MV-4-11 (cell line): ENCODE results near the gene CCL14.
"Not testable (repeated sequence)": the region's sequence is repeated elsewhere in the genome, so short reads cannot be mapped to it uniquely, and the experiment has no call there.

Experiments
- DNase-seq: peaks from one replicate; lab custom pipeline; 2025; lab: John Stamatoyannopoulos, UW

CCL14 gene

DNA sequence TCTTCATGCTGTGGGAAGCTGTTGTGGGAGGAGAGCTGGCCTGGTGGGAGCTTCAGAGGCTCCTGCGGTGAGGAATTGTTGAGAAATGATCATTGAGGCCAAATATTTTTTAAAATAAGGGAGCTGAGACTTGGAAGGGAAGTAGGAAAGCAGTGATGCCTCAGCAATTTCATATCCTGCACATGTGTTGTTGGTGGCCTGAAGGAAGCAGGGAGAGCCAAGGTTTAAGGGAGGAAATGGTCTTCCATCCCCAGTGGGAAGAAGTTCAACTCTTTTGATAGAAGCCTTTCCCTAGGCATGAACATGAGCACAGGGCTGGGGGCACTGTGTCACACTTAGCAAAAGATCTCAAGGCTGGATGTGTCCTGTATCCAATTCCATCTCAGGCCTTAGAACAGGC lies at the start of gene CCL14:
CCL14 (minus strand) TSS at position 87 of the 400 bp plus-strand sequence; CDS start at position 7, 80 bp downstream.
- no peak for DNase-seq

DNA sequence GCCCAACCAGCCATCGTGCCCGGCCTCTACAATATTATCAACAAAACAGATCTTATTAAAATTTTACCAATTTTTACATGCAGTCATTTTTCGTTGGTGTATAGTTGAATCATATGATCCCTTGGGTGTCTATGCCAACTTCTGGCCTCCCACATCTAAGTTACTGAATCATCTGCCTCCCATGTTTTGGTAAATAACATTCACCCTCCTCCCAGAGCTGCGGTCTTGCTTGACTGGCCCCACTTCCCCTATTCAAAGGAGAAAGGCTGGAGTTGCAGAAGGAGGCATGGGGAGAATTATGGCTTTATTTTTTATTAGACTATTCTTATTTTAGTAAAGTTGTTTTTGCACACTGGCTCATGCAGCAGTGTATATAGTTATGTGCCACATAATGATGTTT lies 49.7 kb upstream of the CCL14 start:
- peak; percentile 95 for DNase-seq

DNA sequence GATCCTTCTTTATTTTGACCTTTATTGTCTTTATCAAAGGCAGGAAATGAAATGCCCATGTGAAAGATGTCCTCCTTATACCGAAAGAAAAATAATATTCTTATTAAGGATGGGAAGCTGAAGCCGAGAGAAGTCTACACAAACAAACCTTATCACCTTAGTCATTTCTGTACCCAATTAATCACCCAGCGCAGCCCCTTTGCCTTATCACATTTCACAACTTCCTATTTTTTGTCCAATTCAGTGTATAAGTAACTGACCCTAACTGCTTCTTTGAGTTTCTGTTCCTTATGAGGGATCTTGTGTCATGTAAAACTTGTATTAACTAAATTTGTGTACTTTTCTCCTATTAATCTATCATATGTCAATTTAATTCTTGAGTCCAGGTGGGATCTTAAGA lies 47.6 kb upstream of the CCL14 start:
- DNase-seq, result peak; percentile 97

DNA sequence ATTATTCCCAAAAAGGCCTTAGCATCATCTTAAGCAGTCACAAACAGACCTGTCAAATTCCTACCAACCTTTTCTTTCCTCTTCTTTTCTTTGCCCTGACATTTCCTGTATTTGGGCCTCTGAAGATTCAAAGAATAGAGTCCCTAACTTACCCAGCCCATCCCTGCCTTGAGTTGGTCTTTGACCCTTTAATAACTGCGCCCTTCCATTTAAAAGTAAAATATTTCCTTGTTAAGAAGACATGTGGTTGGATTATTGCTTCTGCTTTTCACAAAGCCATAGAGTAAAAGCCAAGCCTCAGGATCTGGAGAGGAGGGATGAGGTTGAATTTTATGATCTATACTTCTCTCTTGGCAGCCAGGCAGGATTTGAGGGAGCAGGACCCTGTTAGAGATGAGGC lies 44.4 kb upstream of the CCL14 start:
- DNase-seq, result peak; percentile 25

DNA sequence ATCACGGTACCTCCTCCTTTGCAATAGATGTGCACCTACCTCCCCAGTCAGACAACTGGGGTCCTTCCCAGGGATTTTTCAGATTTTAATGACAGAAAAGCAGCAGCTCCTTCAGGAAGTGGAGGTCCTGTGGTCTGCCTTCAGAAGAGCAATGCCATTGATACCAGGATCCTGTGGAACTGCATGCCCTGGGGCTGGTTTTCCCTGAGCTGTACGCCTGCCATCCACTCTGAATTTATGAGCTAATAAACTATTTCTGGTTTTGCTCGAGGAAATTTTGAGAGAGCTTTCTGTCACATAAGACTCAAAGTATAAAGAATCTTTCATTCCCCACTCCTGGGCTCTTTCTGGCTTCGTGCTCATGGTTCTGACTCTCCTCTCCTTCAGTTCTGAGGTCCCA lies 41.2 kb upstream of the CCL14 start:
- DNase-seq, result no peak

DNA sequence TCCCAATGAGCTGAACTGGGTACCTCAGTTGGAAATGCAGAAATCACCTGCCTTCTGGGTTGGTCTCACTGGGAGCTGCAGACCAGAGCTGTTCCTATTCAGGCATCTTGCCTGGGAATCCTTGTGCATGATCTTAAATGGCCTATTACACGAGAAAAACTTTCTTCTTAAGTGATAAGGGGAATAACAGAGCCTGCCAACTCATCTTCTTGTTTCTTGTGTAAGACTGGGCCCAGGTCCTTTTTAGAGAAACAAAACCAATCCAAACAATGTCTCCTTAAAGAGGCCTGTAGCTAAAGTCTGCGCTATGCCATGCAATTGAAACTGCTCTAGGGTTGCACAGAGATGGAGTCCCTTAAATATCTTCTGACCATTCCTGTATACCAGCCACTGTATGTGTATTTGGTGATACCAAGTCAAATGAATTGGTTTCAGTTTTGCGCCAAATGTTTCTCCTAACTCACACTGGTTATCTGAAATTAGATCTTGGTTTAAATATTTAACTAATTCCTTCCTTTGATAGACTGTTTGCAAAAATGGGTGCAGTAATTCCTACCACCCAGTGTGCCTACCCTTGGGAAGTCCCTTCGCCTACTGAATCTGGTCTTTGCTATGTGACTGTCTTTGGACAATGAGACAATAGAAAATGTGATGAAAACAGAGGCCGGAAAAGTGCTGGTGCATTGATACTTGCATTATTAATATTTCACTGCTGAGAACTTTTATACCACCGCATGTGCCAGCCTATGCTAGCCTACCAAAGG lies 37.8 kb upstream of the CCL14 start:
- DNase-seq, result peak; percentile 37

DNA sequence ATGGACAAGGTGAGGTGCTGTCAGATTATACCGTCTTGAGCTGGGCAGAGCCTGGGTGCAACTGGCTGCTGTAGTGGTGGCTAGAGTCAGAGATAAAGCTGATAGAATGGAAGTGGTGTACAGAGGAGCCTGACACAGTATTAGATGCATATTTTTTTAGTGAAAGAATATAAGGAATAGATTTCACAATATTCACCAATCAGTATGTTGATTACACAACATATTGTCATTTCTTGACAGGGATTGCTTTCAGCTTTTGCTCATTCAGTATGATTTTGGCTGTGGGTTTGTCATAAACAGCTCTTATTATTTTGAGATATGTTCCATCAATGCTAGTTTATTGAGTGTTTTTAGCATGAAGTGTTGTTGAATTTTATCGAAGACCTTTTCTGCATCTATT lies 32.9 kb upstream of the CCL14 start:
- no peak for DNase-seq

DNA sequence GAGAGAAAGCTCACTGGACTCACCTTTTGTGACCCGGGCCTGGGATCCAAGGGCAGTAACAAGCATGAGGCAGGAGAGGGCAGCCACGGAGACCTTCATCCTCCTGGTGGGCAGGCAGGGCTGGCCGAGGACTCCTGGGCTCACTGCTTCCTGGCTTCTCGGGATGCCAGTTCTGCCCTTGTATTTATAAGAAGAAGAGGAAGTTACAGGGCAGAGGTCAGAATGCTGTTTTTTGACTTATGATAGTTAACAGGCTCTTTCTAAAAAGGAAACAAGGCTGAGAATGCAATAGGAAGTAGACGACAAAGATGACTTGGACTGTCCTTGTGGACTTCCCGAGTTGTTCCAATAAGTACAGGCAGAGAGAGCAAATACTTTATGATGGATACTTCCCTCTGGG lies 31.3 kb upstream of the CCL14 start, which contains the start of gene CCL23:
CCL23 (minus strand) TSS at position 174 of the 400 bp plus-strand sequence; CDS start at position 99, 75 bp downstream.
- peak; percentile 91 for DNase-seq

DNA sequence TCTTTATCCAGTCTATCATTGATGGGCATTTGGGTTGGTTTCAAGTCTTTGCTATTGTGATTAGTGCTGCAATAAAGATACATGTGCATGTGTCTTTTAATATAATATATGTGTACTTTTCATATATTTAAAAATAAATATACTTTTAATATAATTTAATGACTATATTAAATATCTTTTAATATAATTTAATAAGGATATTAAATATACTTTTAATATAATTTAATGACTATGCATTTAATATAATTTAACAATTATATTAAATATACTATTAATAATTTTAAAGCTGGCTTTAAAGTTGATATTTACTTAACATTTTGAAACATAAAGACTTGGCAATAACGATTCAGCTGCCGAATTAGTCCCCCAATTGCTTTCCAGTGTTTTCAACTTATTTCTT lies 30.0 kb upstream of the CCL14 start:
- no peak for DNase-seq

DNA sequence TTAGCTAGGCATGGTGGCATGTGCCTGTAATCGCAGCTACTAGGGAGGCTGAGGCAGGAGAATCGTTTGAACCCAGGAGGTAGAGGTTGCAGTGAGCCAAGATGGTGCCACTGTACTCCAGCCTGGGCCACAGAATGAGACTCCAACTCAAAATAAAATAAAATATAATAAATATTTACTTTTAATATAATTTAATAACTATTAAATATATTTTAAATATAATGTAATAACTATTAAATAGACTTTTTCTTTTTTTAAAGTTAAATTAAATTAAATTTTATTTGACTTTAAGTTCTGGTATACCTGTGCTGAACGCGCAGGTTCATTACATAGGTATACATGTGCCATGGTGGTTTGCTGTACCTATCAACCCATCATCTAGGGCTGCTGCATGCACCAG lies 29.4 kb upstream of the CCL14 start:
- DNase-seq, result not testable (repeated sequence)

DNA sequence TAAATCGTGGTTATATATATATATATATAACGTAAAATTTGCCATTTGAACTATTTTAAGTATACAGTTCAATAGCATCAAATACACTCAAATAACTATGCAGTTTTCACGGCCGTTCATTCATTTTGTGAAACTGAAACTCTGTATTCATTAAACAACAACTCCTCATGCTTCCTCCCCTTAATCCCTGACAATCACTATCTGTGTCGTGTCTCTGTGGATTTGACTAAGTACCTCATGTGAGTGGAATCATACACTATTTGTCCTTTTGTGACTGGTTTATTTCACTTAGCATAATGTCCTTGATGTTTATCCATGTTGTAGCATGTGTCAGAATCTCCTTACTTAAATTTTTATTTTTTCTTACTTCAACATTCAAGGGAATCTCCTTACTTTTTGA lies 28.4 kb upstream of the CCL14 start:
- peak; percentile 34 for DNase-seq

DNA sequence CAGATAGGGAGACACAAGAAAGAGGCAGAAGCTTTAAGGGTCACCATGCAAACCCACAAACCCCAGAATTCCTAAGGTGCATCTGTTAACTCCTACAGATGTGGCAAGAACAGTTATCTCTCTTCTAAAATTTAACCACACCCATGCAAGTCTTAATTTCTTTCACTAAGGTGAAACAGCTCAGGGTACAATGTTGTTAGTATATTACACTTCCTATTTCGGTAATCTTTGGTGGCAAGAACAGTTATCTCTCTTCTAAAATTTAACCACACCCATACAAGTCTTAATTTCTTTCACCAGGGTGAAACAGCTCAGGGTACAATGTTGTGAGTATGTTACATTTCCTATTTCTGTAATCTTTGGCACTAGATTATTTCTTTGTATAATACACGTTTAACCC lies 24.7 kb upstream of the CCL14 start:
- DNase-seq, result peak; percentile 38

DNA sequence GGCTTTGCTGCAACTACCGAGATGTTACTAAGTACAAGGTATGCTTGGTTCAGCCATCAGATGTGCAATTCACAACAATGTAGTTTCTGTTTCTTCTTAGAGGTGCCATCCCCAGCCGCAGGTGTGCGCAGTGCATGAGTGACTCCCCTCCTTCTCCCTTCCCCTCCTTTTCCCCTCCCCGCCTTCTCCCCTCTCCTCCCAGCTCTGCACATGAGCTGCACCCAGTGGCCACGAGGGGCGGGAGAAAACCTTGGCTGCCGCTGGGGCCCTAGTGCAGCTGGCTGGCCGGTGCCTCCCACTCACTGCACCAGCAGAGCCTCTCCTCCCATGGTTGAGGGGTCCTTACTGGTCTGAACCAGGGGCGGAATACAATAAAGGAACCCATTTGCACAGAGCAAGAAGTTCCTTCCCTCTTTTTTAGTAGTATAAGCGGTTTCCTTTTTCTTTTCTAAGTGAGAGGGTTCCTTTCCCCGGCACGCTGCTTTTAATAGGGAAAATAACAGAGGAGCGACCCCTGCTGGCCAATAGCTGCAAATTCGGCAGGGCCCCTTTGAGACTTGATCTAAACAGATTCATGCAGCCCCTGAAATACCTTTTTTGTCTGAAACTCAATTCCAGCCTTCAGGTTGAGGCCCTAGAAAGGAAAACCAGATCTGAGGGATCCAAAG lies 22.6 kb upstream of the CCL14 start:
- DNase-seq, result peak; percentile 42

DNA sequence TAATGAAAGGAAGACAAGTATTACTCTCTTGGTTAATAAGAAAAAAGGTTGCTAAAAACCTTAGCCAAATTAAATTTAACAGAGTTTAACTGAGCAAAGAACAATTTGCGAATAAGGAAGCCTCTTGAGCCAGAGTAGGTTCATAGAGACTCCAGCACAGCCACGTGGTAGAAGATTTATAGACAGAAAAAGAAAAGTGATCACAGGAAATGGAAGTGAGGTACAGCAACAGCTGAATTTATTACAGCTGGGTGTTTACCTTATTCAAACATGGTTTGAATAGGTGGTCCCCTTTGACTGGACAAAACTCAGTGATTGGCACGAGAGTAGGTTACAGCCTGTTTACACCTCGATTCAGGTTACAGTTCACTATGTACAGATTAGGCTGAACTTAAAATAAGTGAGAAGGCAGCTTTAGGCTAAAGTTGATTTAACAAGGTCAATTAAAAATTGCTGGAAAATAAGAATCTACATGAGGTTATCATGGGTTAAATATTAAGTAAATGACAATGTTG lies 18.1 kb upstream of the CCL14 start:
- DNase-seq, result peak; percentile 6

DNA sequence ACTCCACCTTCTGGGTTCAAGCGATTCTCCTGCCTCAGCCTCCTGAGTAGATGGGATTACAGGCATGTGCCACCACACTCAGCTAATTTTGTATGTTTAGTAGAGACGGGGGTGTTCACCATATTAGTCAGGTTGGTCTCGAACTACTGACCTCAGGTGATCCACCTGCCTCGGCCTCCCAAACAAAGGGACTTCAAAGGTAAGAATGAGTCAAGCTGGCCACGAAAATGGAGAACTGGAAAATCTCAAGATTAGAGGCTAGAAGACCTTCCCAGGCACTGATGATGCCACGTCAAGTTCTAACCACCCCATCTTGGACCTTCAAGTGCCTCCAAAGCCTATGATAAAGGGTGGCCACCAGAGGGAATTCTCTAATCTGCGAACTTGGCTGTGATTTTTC lies 16.1 kb upstream of the CCL14 start:
- DNase-seq, result no peak

DNA sequence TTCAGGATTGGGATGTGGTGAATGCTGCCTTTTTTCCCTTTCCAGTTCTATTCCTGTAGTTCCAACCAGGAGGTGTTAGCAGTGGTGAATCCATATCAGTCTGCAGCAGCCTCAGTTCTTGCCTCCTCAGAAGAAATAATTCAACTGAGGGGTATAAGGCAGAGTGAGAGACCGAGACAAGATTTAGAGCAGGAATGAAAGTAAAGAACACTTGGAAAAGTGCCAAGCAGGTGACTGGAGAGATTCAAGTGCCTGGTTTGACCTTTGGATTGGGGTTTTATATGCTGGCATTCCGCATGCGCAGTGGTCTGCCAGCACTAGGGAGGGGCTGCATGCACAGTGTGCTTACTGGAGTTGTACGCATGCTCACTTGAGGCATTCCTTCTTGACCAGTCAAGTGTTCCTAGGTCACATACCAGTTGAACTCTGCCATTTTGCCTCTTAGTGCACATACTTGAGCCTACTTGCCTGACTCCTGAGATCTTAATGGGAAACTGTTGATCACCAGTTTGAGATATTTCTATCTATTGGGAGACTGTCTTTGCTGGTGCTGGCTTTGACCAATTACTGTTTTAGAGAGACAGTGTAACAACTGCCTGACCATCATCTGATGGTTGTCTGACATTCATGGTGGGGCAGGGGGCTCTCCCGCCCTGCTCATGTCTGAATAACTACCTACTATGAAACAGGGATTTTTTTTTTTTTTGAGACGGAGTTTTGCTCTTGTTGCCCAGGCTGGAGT lies 15.5 kb upstream of the CCL14 start:
- DNase-seq, result no peak

DNA sequence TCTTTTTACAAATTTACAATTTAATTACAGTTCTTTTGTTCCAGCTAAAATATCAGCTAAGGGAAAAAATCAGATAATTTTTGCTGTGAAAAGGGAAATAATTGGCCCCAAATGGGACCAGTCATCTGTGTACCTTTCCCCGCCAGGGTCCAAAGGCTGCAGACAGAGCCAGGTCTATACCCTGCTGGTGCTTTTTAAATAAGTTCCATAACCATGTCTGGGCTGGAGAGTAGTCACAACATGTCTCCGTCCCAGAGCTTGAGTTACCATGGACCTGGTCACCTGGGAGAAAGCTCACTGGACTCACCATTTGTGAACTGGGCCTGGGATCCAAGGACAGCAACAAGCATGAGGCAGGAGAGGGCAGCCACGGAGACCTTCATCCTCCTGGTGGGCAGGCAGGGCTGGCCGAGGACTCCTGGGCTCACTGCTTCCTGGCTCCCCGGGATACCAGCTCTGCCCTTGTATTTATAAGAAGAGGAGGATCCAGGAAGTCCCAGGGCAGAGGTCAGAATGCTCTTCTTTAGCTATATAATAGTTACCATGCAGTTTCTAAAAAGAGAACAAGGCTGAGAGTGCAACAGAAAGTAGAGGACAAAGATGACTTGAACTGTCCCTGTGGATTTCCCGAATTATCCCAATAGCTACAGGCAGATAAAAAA lies 14.7 kb upstream of the CCL14 start, which contains the start of gene CCL15:
CCL15 (minus strand) TSS at position 444 of the 662 bp plus-strand sequence; CDS start at position 383, 61 bp downstream.
- no peak for DNase-seq

DNA sequence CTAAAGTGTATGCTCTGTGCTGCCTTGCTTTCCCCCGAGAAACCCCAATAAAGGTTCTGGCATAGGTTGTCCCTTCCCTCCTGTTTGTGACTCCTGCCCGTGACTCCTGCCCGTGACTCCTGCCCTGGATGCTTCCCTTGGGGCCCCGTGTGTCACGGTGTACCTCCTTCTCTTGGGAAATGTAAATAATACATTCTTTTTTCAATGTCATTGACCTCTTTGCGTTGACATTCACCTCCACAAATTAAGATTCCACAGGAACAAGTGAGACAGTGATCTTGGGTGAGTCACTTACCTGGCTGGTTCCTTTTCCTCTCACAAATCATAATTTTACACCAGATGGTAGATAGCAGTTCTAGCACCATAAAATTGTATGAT lies 14.2 kb upstream of the CCL14 start:
- no peak for DNase-seq

DNA sequence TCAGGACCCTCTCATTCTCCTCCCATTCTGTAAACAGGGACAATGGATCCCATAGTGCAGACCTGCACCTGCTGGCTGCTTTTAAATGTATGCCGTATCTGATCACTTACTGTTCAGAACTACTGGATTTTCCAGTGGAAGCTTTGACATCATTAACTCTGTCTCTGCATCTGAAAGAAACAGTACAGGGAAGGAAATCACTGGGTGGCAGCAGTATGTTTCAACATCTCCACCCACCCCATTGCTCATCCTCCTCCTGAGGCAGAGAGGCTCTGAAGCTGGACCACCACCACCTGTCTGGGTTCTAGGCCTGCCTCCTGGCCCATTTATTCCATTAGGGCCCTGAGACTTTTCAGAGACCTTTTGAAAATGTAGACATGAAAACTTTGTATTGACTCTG lies 12.2 kb upstream of the CCL14 start:
- DNase-seq, result no peak

DNA sequence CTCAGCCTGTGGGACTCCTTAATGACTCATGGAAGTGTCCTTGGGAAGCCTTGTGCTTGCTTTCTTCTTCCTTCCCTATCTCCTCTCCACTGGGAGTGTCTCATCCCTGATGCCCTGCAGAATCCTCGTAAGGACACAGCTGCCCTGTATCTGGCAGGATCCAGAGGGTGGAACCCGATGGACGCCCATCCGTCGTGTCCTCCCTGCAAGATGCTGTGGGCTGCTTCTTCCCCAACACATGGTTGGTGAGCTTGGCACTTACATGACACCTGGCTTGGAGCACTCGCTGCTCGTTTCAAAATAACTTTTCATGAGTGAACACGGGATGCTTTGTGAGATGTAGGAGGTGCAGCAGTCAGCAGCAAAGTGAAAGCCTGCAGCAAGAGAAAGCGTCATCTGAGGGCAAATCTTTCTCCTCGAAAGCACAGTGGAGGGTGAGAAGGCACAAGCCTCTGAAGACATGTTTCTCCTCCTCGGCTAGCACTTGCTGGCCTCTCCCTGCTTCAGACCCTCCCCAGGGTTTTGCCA lies 11.6 kb upstream of the CCL14 start:
- no peak for DNase-seq

DNA sequence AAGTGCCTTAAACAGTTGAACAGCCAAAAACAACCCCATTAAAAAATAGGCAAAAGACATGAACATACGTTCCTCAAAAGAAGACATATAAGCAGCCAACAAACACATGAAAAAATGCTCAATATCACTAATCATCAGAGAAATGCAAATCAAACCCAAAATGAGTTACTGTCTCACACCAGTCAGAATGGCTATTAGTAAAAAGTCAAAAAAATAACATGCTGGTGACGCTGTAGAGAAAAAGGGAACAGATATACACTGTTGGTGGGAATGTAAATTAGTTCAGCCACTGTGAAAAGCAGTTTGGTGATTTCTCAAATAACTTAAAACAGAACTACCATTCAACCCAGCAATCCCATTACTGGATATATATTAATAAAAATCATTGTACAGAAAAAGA lies 8.8 kb upstream of the CCL14 start:
- not testable (repeated sequence) for DNase-seq

DNA sequence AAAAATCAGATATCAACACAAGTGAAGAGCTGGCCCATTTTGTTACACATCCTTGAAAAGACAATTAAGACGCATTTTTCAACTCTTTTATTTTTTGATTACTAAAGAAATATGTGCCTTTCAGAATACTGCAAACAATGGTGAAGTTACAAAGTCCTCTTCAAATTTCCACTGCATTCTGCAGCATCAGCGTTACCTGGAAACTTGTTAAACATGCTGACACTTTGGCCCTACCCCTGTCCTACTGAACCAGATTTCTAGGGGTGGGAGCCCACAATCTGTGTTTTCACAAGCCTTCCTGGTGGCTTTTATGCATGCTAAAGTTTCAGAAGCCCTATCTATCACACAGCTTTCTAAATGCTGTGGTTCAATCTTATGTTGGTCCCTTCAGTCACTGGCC lies 4.5 kb upstream of the CCL14 start:
- no peak for DNase-seq
